Thymus (tissue), 14 donors: ENCODE measurements around the gene GUCD1. TPM values are rescaled to one million over a fixed set of nuclear protein-coding genes. Genes with fewer than 3 reads are reported as not detected.
"Not testable (repeated sequence)": the region's sequence is repeated elsewhere in the genome, so short reads cannot be mapped to it uniquely, and the experiment has no call there.

Experiments used
- DNase-seq, 9 donors: peaks; one replicate each; pipeline ENCODE4 v3.0.0-alpha.2; 2013; ENCODE audit warnings: low spot score in 9 of 9, low read depth in 6 of 9, missing footprints in 1 of 9
- H3K27ac ChIP-seq, 2 donors: one replicate each; pipeline ENCODE4 v1.5.1; 2013; ENCODE audit warnings: control low read depth in 1 of 2, low read depth in 1 of 2, low read length in 1 of 2, mild to moderate bottlenecking in 1 of 2, moderate library complexity in 1 of 2
- H3K27me3 ChIP-seq, 2 donors: one replicate each; pipeline ENCODE4 v1.5.1; 2013; ENCODE audit warnings: low read length in 1 of 2; ENCODE audit not compliant: control insufficient read depth in 2 of 2, insufficient read depth in 1 of 2
- H3K36me3 ChIP-seq, 2 donors: one replicate each; pipeline ENCODE4 v1.5.1; 2013; ENCODE audit warnings: low read length in 1 of 2, mild to moderate bottlenecking in 1 of 2, moderate library complexity in 1 of 2; ENCODE audit not compliant: control insufficient read depth in 2 of 2, insufficient read depth in 2 of 2
- H3K4me1 ChIP-seq, 2 donors: one replicate each; pipeline ENCODE4 v1.5.1; 2013; ENCODE audit warnings: low read length in 2 of 2; ENCODE audit not compliant: control insufficient read depth in 2 of 2, insufficient read depth in 2 of 2
- H3K4me3 ChIP-seq, 2 donors: one replicate each; pipeline ENCODE4 v1.5.1; 2013; ENCODE audit warnings: low read length in 2 of 2, control low read depth in 1 of 2, mild to moderate bottlenecking in 1 of 2
- H3K9me3 ChIP-seq, 2 donors: one replicate each; pipeline ENCODE4 v1.5.1; 2013; ENCODE audit warnings: low read length in 1 of 2, mild to moderate bottlenecking in 1 of 2; ENCODE audit not compliant: control insufficient read depth in 2 of 2, insufficient read depth in 1 of 2
- WGBS: extraction: QIAGEN DNeasy Blood & Tissue Kit; methylation state at CpG from one replicate; pipeline ENCODE4 v1.1.7; 2013; 5-methylcytosine and 5-hydroxymethylcytosine counted together
- long read RNA-seq, 10 donors: transcript quantifications; one replicate each; lab custom pipeline, GENCODE V29; 2026
- polyA plus RNA-seq: library from polyadenylated mRNA; stranded (reverse); fragments of 200-250 nt; gene quantifications from one replicate; pipeline ENCODE4 v1.2.3, GENCODE V29; 2013
- total RNA-seq: library from RNA; stranded (reverse); fragments of 120-200 nt; gene quantifications from one replicate; pipeline ENCODE4 v1.2.4, GENCODE V29; 2013
- donor health status: healthy.

The GUCD1 gene
- total RNA-seq, result 65.9 TPM
- polyA plus RNA-seq, result 54.1 TPM
- long read RNA-seq, donor 1, partial matches to known transcripts, result 0 of 2 reads
- long read RNA-seq, donor 1, other reads (novel, unspliced or antisense), result 0 of 2 reads
- long read RNA-seq, donor 2, transcript GUCD1-206 (6 exons, 3,613 nt), result major isoform, 10 of 612 reads
- long read RNA-seq, donor 2, partial matches to known transcripts, result 159 of 612 reads
- long read RNA-seq, donor 2, other reads (novel, unspliced or antisense), result 433 of 612 reads
- long read RNA-seq, donor 3, transcript GUCD1-206 (6 exons, 3,613 nt), result major isoform, 7 of 454 reads
- long read RNA-seq, donor 3, partial matches to known transcripts, result 176 of 454 reads
- long read RNA-seq, donor 3, other reads (novel, unspliced or antisense), result 265 of 454 reads
- long read RNA-seq, donor 4, transcript GUCD1-212 (2 exons, 510 nt), result major isoform, 5 of 10 reads
- long read RNA-seq, donor 4, partial matches to known transcripts, result 0 of 10 reads
- long read RNA-seq, donor 4, other reads (novel, unspliced or antisense), result 0 of 10 reads
- long read RNA-seq, donor 5, partial matches to known transcripts, result 5 of 14 reads
- long read RNA-seq, donor 5, other reads (novel, unspliced or antisense), result 0 of 14 reads
- long read RNA-seq, donor 6, transcript GUCD1-206 (6 exons, 3,613 nt), result major isoform, 5 of 6 reads
- long read RNA-seq, donor 6, partial matches to known transcripts, result 0 of 6 reads
- long read RNA-seq, donor 6, other reads (novel, unspliced or antisense), result 0 of 6 reads
- long read RNA-seq, donor 7, partial matches to known transcripts, result 0 of 3 reads
- long read RNA-seq, donor 7, other reads (novel, unspliced or antisense), result 0 of 3 reads
- long read RNA-seq, donor 8, partial matches to known transcripts, result 0 of 3 reads
- long read RNA-seq, donor 8, other reads (novel, unspliced or antisense), result 0 of 3 reads
- long read RNA-seq, donor 9, partial matches to known transcripts, result 0 of 6 reads
- long read RNA-seq, donor 9, other reads (novel, unspliced or antisense), result 0 of 6 reads
- long read RNA-seq, donor 10, partial matches to known transcripts, result 265 of 276 reads
- long read RNA-seq, donor 10, other reads (novel, unspliced or antisense), result 5 of 276 reads

DNA sequence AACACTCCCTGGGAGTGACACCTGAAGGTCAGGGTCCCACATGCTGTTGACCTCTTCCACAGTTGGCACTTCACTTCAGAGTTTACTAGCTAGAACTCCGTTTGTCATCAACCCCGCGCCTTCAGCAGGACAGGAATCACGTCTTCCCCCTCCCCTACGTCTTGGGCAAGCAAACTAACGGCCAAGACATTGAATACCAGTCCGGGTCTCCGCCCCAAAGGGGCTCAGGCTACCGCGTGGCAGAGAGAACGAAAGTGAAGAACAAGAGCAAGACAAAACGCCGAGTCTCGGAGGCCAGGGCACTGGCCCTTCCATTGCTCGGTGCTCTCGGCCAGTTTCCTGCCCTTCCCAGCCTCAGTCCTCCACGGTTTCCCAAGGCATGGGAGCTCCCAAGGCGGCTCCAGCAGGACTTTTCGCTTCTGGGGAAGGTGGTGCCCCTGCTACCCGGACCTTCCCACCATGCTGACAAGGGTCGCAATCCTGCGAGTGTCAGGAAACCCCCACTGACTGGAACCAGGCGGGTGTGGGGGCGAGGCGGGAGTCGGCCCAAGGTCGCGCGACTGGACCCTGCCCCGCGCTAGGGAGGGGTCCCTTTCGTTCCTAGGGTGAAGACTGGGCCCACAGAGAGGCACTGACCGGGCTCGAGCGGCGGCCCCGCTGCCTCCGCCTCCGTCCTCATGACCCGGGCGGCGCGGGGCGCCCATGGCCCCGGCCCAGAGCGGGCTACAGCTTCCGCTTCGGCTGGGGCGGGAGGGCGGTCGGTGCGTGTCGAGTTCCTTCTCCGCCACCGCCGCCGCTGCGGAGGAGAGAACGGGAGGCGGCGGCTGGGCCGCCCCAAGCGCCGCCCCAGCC, at the start of gene GUCD1:
TSS of gene GUCD1 (minus strand) at position 826 of the 852 bp plus-strand sequence. CDS start at position 679, 147 bp downstream.
- peak in 5 of 9 donors; percentile 2 to 43 (median 15) for DNase-seq
- peak within 1 kb of the TSS; percentile 70 to 95 for H3K4me3 ChIP-seq
- no peaks in the 10 kb centered on the region for H3K9me3 ChIP-seq
- under 1% methylated on average over 64 of the region's 64 CpGs for WGBS
- H3K36me3 ChIP-seq, result peaks cover 30 to 36% of the 10 kb centered on the region in 2 donors
- H3K4me1 ChIP-seq, result peaks cover 12 to 30% of the 10 kb centered on the region in 2 donors
- peak within 1 kb of the TSS; percentile 92 to 99 for H3K27ac ChIP-seq
- H3K27me3 ChIP-seq, result no peaks in the 10 kb centered on the region

- DNase-seq, result peak in 1 of 9 donors; percentile 43
- Histone ChIP-seq H3K27ac (peak overlapping the region; percentile 42 to 50), H3K4me1 (peaks cover 4 to 37% of the 10 kb centered on the region in 2 donors)
- H3K36me3 ChIP-seq, H3K4me3 ChIP-seq, H3K27me3 ChIP-seq, H3K9me3 ChIP-seq: not testable (repeated sequence)
- 12% methylated on average over 18 of the region's 18 CpGs for WGBS
Observed at GRCh38 chr22:24603770-24604629, 49.1 kb upstream of the GUCD1 start.

GRCh38 chr22:24602847-24603769, 48.2 kb upstream of the GUCD1 start, which contains the start of gene GGT1:
GGT1 (plus strand) TSS chr22:24603193; CDS start chr22:24611082, 7,889 bp downstream.
- H3K4me3 ChIP-seq, result not testable (repeated sequence)
- DNase-seq, result peak in 1 of 9 donors; percentile 32

DNA sequence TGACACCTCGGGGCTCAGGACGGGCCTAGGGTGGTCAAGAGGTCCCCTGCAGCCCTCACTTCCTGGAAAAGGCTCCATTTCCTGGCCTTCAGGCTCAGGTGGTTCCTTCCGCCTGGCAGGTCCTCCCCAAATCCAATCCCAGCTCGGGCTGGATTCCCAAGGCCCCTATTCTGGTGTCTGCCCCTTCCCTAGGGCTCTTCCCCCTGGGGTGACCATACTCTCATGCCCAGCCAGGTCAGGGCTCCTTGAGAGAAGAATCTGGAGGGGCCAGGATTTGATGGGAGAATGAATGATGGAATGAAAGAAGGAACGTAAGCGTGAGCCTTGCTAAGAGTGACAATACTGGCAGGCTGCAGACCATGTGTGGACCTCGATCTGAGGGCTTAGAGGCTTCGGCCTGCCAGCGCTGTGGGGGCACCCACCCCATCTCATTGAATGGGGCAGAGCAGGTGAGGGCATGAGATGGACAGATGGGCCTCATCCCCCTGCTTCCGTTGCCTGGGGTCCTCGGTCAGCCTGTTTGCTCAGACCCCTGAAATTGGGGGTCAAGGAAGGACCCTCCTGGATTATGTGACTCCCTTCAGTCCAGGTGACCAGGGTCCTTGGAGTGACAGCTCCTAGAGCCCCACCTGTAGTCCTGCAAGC, 47.3 kb upstream of the GUCD1 start:
- not testable (repeated sequence) for H3K4me3 ChIP-seq, H3K27me3 ChIP-seq, H3K27ac ChIP-seq, H3K36me3 ChIP-seq, H3K9me3 ChIP-seq, DNase-seq
- H3K4me1 ChIP-seq, result peaks cover 3 to 32% of the 10 kb centered on the region in 2 donors
- WGBS, result 94% methylated on average over 11 of the region's 11 CpGs

More at GRCh38 chr22:24602847-24603769, 48.2 kb upstream of the GUCD1 start, which contains the start of gene GGT1:
- not testable (repeated sequence) for H3K9me3 ChIP-seq, H3K27me3 ChIP-seq, H3K36me3 ChIP-seq
- H3K27ac ChIP-seq, result peak within 1 kb of the TSS; percentile 60
- H3K4me1 ChIP-seq, result peaks cover 4 to 37% of the 10 kb centered on the region in 2 donors
- WGBS, result 61% methylated on average over 21 of the region's 22 CpGs

GRCh38 chr22:24601217-24602104, 46.5 kb upstream of the GUCD1 start:
- H3K27ac ChIP-seq, result no peak overlapping the region
- no peak for DNase-seq
- 85% methylated on average over 12 of the region's 12 CpGs for WGBS

DNA sequence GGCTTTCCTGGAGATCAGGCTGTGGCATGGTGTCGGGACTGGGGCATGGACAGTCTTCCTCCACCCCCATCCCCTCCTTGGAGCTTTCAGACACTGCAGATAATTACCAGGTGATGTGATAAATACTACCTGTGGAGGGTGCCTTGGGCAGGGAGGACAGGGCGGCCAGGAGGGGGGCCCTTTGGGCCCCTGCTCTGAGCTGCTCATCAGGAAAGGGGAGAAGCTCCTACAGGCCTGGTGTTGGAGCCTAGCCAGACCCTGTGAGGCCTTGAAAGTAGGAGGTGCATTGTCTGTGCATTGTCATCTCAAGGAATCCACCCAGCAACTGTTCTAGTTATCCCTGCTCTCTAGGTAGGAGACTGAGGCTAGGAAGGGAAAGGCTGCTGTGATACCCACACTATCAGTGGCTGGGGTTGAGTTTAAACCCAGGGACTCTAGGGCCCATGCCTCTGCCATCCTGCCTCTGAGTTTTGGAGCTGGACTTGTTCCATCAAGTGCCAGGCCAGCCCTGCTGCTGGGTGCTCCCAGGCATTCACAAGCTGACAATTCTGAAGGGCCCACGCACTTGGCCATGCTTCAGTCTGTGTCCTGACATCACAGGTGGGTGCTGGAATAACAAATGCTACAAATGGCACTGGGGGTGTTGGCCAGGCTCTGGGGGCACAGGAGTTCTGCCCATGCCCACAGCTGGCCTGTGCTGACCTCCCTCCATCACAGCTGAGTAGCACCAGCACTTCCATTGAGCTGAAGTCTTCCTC, 45.2 kb upstream of the GUCD1 start:
- H3K9me3 ChIP-seq, H3K4me3 ChIP-seq, H3K27me3 ChIP-seq, H3K36me3 ChIP-seq, DNase-seq: not testable (repeated sequence)
- WGBS, result 94% methylated on average over 3 of the region's 3 CpGs
- Histone ChIP-seq H3K4me1 (peaks cover 2 to 29% of the 10 kb centered on the region in 2 donors), H3K27ac (peak overlapping the region; percentile 17 to 70)

More at GRCh38 chr22:24601217-24602104, 46.5 kb upstream of the GUCD1 start:
- Histone ChIP-seq H3K36me3 (no peaks in the 10 kb centered on the region), H3K4me3 (no peak overlapping the region), H3K9me3 (no peaks in the 10 kb centered on the region), H3K4me1 (peaks cover 2 to 29% of the 10 kb centered on the region in 2 donors), H3K27me3 (no peaks in the 10 kb centered on the region)
